ENCODE measurements around the gene UQCR11.

- TF ChIP-seq CTCF (IDR thresholded peaks at IDR 0.05): no peak
- no peak for TF ChIP-seq ZFX (IDR thresholded peaks at IDR 0.05; ENCODE audit: borderline replicate concordance)
These were observed 27.4 kb upstream of the UQCR11 start for GRCh38 chr19:1632462-1633268.

Data from 22Rv1 (cell line).